SH-SY5Y (cell line): Measurements from ENCODE around the gene KPNA3.

Experiments used
- GATA2 ChIP-seq: IDR thresholded peaks from 2 replicates; pipeline ENCODE4 v1.6.1; 2011; ENCODE audit warnings: mild to moderate bottlenecking, low read depth, low read length
- GATA3 ChIP-seq: IDR thresholded peaks from 2 replicates; pipeline ENCODE4 v1.6.1; 2011; ENCODE audit warnings: low read depth, mild to moderate bottlenecking, low read length, moderate library complexity

DNA sequence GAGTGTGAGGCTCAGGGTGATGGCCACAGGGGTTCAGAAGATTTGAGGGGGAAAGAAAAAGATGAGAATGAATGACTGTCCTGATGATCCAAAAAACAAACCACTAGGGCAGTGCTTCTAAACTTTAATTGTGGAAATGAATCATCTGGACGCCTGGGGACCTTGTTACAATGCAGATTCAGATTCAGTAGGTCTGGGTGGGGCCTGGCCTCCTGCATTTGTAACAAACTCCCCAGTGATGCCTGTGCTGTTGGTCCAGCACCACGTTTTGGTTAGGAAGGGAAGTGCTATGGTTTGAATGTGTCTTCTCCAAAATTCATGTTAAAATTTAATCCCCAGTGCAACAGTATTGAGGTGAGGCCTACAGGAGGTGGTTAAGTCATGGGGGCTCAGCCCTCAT, 49.5 kb upstream of the KPNA3 start:
- TF ChIP-seq GATA2 (no peak), GATA3 (no peak)
